ENCODE data around the gene BRAT1. TPM values are rescaled to one million over a fixed set of nuclear protein-coding genes. Genes with fewer than 3 reads are reported as not detected.

BRAT1 gene
- total RNA-seq, 2 donors from 2014 or later = 34.0 to 42.8 TPM

DNA sequence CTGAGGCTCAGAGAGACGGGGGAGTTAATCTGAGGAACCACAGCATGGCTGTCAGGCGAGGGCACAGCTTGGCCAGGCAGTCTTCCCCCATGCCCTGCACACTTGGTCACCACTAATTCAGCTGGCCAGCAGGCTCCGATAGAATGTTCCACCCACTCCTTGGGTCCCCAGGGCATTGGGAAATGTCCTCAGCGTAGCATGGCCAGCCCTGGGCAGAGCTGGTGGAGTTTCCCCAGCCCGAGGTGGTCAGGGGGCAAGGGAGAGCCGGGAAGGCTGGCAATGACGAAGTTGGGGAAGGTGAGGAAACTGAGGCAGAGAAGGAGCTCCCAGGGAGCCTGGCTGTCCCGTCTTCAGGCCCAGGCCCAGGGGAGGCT lies 67.1 kb downstream of the BRAT1 start:
- H3K4me1 Mint-ChIP-seq = peaks cover 17% of the 10 kb centered on the region
- ATAC-seq (replicated peaks) = no peak
- no peaks in the 10 kb centered on the region for H3K27me3 Mint-ChIP-seq
- no peak overlapping the region for H3K4me3 Mint-ChIP-seq
- H3K27ac Mint-ChIP-seq = no peak overlapping the region
- H3K9me3 Mint-ChIP-seq = peaks cover 4% of the 10 kb centered on the region
- no peaks in the 10 kb centered on the region for H3K36me3 Mint-ChIP-seq (ENCODE audit: low read depth)

Other genes starting within 250 kb of the BRAT1 start
- gene SNX8, start 241.1 kb downstream of the BRAT1 start, total RNA-seq = 10 to 100 TPM; 23.7 to 31.8 TPM
- gene EIF3B, start 200.7 kb downstream of the BRAT1 start, total RNA-seq = 100 to 1,000 TPM; 145 to 283 TPM
- 1 to 10 TPM; 4.8 to 8.5 TPM for gene CHST12, start 151.9 kb downstream of the BRAT1 start, total RNA-seq
- not detected for gene GRIFIN, start 79.1 kb downstream of the BRAT1 start, total RNA-seq
- gene LFNG, start 35.8 kb downstream of the BRAT1 start, total RNA-seq = 10 to 100 TPM; 42.6 to 48.8 TPM
- 10 to 100 TPM; 11.2 to 15.3 TPM for gene IQCE, start 3.5 kb upstream of the BRAT1 start, total RNA-seq
- gene TTYH3, start 76.5 kb upstream of the BRAT1 start, total RNA-seq = 10 to 100 TPM; 14.3 to 17.9 TPM
- gene AMZ1, start 132.7 kb upstream of the BRAT1 start, total RNA-seq = under 1 TPM in 1 of 2 donors, not detected in 1; 0.69 TPM

Data from activated T-helper 17 cell treated with anti-CD3 and anti-CD28 coated beads, Interleukin-2, amount 50 U/mL, for 72 hours (primary cell).